ENCODE results near the gene RGS6.

Gene RGS6

DNA sequence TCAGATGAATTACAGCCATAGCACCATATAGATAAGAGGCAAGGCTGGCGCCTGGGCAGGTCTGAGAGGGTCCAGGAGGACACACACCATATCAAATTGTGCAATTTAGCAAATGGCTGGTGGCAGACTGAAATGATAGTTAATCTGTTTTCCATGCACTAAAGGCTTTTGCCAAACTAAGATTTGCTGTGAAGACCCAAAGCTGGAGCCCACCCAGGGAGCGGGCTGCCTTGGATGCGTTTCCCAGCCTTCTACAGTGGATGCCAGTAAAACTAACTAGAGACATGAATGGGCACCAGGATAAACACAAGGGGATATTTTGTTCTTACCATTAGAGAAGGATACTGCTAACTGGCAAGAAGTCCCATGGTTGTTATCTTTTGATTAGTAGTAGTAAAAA is 486.6 kb downstream of the RGS6 start:
- no peak for DNase-seq

DNA sequence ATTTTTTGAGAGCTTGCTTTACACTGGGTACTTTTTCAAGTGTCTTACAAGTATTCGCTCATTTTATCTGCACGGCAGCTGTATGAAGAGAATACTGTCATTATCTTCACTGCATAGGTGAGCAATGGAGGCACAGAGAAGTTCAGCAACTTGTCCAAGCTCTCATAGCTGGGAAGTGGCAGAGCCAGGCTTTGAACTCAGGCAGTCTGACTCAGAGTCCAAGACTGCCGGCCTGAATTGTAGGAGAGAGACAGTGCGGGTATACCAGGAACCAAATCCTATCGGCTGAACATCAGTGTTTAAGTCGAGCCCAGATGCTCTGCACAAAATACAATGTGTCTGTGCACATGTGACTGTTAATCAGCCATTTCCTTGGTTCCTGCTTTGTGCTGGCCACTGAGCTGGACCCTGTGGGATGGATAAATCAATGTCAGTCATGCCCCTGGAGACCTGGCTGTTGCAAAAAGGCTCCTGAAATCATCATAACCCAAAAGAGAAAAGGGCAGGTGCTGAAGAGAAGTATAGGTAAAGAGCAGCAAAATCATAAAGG is 487.1 kb downstream of the RGS6 start:
- no peak for DNase-seq

DNA sequence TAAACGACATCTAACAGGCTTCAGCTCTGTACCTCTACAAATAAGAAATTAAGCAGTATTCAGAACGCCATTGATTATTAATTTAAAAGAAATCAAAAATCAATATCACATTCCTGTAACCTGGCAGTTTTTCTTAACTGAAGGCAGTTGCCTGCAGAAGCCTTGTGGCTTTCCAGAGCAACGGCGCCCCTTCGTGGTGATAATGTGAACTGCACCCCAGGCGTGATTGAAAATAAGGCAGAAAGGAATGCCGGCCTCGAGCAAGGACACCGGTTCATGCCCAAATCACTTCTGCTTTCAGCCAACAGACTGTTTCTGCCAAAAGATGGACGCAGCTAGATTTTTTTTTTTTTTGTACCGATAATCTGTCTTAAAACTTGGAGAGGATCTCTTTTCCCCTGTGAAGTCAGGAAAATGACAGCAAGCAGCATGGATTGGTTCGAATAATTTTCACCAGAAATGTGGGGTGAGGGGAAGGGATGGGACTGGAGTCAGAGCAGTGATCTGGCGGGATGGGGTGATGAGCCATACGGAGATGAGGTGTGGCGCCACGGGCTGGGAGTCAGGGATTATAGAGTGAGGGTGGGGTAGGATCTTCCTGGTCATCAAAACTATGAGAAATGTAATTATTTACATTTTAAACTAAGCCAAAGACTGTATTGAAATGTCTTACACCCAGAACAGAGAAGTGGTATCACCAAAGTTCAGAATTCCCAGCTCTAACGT is 488.7 kb downstream of the RGS6 start:
- DNase-seq = peak; percentile 86 to 88

DNA sequence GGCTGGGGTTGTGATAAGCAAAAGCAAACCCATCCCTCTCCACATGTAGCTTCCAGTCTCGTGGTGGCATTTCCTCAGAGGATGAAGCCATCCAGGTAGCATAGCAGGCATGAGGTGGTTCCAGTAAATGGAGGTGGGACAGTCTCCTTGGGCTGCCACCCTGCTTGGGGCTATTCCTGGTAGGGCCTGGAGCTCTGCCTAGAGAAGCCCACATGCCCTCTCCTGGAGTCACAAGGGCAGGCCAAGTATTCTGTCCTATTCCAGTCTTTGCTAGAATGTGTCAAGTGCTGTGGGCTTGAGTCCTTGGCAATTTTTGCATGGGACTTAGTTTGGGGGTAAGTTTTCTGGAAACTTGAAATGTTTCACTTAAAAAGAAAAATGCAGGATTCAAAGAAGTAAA is 491.7 kb downstream of the RGS6 start:
- no peak for DNase-seq

DNA sequence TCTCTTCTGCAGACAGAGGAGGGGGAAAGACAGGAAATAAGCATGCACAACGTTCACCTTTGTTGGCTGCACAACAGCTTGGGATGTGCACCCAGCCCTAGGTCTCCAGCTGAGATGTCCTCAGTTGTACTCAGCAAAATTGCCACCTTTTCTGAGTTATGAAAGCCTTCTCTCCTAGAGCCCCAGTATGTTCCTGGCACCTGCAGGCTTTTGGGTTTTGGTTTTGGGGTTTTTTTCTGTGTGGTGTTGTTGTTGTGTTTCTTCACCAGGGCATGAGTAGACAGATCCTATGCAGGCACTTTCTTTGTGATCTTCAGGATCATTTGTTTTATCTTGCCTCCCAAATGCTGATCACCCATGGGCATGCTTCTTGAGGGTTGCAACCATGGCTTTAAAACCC is 498.2 kb downstream of the RGS6 start:
- no peak for DNase-seq

DNA sequence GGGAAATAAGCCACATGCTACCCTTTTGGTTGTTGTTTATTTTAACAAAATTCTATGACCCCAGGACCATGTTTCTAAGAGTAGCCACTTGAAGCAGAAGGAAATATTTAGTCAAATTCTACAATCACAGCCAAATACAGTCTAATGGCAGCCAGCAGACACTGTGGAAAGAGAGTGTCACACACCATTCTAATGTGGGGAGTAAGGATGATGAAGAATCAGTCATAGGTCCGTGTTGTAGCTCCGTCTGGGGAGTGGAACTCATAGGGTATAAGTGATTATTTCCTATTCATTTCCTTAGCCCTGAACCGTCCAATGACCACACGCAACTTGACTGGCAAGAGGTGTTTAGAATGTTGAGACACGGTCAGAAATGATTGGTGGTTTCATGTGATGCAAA is 500.5 kb downstream of the RGS6 start:
- DNase-seq = no peak

DNA sequence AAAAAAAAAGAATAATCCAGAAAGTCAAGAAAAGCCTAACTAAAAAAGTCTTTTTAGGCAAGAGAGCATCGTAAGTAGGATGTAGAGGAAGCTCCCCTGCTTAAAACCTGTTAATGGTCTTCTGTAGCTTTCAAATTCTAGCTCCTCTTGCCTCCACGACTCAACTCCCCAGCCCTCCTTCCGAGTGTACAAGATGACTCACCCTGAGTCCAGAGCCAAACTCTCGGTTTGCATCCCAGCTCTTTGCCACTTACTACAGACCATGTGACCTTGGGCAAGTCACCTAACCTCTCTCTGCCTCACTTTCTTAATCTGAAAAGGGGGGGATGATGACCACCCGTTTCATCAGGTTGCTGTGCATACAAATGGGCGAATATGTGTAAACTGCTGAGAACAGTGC is 501.3 kb downstream of the RGS6 start:
- DNase-seq = no peak

DNA sequence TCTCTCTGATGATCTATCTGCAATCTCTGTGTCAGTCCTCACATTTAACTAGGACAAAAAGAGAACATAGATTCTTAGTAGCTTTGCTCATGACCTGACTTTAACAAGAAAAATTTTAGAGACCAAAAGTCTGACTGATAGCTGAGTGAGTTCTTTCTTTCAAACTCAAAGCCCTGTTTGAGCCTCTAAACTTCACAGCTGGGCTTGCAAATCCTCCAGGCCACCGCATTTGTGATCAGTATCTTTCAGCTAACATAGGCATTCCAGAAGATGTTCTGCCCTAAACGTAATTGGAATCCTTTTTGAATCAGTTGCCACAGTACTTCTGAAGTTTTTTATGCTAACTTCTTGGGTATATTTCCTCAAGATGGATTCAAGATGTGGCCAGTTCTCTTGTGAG is 502.6 kb downstream of the RGS6 start:
- DNase-seq = no peak

DNA sequence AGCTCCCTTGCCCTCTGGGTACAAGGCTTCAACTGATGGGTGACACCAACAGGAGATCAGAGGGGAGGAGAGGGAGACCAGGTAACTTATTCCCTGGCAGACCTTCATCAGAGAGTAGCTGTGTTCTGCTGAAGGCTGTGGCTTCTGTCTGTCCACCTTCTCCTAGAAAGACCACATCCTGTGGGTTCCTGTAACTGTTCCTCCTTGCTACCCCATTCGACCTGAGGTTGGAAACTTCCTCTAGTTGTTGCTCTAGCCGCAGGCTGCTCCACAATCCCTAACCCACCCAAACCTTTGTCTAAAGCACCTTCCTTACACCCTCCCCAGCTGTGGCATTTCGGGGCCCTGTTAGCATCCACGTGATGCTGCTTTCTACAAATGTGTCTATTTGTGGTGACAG is 507.5 kb downstream of the RGS6 start:
- peak in 1 of 2 donors; percentile 12 for DNase-seq

DNA sequence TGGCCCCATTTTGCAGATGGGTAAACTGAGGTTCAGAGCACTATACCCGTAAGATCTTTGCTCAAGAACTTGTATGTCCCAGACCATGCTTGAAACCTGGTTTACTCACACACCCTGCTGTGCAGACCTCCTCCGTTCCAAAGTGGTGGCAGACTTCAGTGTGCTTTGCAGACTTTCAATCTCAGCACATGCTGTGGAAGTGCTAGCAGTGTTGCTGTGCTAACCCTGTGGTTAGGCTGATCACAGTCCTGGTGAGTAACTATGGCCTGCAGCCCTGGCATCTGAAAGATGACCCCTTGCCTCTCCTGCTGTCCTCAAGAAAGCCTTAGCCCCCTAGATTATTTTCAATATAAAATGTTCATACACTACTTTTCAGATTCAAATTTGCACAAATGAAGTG is 511.0 kb downstream of the RGS6 start:
- DNase-seq = no peak

DNA sequence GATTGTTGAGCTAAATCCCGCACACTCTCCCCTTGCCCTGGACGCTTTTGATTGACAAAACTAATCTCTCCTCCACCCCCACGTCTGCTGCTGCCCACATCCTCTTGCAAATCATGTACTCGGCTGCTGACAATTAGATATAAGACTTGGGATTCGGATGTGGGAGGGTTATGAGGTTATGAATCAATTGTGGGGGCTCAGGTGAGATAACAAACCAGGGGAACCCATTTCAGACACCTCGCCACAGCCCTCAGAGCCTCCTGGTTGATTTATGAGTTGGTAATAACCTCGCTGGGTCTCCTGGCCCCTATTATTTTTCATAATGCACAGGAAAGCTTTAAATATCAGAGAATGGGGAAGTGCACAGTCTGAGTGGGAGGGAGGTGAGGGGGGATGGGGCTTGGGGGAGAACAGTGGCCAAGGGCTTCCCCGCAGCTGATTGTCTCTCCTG is 511.8 kb downstream of the RGS6 start:
- DNase-seq = peak; percentile 10 to 15

DNA sequence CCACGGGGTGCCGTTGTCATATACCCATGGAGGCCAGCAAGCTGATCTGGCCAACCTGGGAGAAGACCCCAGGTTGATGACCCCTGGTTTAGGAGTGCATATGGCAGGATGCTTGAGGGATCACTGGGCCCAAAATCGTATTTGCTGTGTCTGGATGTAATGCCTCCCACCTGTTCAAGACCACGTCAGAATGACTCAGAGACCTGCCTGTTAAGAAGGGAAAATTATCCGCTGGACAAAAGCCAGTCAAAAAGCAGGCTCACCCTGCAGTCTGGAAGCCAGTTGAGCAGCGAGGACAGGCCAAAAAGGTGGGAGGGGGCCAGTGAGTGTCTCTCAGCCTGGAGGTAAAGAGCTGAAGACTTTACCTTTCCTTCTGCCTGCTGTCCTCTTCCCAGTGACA is 512.5 kb downstream of the RGS6 start:
- DNase-seq = no peak

DNA sequence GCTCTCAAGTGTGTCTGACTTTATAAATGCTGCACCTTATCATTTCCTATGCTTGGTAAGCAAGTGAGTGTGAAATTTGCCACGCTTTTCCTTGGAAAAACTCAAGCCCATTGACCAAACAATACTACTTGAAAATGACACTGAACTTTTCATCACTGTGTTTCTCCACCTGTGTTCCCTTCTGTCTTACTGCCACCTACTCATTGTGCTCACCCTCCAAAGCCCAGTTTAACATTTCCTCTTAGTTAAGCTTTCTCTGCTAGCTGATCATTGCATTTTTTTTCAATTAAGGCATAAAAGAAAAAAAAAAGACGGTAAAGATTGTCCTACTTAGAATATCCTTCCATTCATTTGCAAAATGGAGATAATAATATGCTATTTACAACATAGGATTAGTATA is 516.0 kb downstream of the RGS6 start:
- no peak for DNase-seq

DNA sequence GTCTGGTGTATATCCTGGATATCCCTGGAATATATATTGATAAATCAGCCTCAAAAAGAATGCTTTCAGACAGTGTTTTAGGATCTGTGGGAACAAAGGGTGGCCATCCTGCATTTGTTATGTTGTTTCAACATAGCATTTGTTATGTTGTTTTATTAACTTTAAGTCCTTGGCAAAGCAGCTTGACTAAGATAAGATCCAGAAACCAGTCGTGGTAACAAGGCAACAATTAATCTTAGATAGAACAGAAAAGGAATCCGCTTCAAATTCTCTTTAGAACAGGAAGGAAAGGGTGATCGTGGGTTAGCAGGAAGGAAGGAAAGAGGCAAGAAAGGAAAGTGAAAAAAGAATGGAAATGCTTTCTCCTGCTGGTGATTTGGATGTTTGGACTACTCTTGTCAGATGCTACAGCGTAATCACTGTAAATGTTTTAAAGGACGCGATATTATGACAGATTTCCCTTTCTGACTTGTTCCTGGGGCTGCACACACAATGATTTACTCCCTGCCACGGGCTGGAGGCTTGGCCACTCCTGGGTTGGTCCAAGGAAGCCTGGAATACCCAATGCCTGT is 518.3 kb downstream of the RGS6 start:
- DNase-seq = no peak

DNA sequence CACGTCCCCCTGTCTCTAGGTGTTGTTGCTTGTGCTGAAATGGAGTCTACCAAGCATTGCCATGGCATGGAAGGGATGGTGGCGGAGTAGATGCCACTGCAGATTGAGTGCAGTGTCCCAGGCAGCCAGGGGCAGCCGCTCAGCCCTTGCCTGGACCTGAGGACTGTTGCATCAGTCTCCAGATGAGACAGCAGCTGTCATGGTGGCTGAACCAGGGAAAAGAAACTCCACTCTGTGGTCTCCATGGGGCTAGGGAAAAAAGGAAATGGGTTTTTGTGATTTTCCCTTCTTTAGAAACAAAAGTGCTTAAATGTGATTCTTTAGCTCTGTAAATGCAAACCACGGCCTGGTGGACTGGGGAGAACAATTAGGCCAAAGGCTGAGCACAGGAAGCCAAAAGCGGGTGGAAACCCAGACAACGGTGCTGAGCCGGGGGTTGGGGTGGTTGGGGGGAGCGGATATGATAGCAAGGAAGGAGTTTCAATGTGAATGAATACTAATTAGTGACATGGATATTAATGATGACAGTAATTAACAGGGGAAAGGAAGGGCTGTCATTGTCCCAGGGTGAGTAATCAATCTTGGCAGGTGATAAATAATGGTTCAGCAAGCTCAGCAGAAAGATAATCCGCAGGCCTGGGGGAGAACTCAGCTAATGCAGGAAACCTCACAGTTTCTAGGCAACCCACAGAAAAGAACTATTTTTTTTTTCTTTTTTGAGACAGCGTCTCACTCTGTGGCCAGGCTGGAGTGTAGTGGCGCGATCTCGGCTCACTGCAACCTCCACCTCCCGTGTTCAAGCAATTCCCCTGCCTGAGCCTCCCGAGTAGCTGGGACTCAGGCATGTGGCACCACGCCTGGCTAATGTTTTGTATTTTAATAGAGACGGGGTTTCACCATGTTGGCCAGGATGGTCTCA is 519.1 kb downstream of the RGS6 start:
- DNase-seq = peak; percentile 12 to 17

DNA sequence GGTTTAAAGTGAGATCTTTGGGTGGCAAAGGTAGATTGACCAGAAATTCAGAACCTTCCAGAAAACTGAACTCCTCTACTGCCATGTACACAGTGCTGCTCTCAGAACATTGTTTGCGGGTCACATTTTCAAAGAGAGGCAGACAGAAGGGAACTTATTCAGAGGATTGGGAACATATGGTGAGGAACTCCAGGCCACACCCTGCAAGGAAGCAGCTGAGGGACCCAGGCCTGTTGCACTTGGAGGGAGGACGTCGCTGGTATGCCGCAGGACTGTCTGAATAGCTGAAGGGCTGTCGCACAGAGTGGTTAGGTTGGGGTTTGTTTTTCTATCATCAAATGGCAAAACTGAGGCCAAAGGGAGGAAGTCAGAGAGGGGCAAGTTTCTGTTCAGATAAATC is 520.5 kb downstream of the RGS6 start:
- no peak for DNase-seq

DNA sequence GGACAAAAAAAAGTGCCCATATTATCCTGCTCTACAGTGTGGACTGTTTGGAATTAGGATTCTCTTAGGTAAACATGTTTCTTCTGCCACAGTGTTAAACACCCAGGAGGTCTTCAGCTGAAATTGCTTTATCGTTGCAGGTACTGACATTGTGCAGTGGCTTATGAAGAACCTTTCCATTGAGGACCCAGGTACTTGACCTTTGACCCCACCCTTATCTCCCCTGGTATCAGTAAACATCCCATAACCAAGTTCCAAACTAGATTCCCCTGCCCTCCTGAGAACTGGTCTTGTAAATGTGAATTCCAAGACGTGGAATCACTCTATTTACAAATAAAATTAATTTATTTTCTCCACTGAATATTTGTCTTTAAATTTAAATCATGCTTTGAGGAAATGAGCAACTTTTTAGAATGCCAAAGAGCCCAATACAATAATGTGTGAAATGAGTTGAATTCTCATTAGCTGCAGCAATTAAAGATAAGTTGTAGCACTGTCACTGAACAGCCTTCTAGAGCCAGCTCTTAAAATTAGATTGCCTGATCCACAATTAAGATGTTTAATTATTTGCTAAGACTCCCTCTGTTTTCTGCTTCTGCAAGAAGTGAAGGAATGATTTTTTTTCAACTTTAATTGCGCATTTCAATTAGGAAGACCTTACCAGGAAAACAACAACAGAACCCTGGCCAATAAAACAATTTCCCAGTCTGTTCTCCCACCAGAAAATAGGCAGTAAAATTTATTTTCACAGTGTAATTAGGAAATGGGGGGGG is 522.3 kb downstream of the RGS6 start:
- DNase-seq = no peak

DNA sequence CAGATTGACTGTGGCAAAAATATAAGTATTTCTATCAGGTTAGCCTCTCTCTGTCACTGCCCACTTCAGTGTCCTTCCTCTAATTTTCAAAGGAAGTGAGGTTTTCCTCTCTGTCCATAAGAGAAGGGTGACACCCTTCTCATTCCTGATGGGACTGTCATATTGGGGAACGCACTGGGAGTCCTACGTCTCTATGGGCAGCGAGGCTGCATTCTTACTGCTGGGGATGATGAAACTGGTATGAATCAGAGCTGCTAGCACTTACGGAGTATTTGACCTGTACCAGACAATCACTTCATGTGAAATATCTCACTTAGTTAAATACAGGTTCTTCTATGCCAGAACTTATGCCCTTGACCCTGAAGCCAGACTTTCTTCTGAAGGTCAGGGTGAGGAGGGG is 525.4 kb downstream of the RGS6 start:
- DNase-seq = no peak

DNA sequence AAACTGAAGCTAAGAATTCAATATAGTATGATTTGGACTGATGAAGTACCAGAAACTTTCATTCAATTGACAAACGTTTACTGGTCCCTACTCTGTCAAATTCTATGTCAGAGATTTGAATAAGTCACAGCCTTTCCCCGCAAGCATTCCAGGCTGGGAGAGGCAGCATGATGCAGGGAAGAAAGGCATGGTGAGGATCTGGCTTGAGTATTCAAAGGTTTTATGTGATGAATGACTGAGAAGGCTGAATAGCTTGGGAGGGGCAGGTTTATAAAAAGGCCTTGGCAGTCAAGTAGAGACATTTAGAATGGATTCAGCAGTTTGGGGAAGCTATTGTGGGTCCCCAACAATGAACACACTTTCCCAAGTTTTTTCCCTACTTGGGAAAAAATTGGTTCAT is 529.8 kb downstream of the RGS6 start:
- no peak for DNase-seq

DNA sequence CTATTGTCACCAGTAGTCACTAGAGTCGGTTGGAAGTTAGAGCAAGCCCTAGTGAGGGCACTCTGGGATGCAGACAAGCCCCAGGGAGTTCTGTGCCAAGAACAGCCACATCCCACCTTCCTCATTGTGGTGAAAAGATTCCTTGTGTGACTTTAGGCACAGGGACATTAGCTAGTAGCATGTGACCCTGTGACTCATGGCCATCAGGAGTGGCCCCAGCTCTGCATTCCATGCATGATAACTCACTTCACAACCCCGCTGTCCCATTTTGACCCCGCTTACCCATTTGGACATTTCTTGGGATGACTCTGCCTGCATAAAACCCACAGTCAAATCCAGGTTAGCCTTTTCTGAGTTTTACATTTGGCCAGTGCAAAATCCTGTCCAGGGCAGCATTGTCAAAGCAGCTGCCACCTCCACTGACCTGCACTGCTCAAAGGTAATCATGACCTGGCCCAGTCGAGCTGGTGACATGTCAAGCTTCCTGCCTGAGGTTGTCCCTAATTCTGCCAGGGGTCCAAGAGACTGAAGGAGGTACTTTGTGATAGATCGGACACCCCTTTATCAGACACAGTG is 531.1 kb downstream of the RGS6 start:
- no peak for DNase-seq

DNA sequence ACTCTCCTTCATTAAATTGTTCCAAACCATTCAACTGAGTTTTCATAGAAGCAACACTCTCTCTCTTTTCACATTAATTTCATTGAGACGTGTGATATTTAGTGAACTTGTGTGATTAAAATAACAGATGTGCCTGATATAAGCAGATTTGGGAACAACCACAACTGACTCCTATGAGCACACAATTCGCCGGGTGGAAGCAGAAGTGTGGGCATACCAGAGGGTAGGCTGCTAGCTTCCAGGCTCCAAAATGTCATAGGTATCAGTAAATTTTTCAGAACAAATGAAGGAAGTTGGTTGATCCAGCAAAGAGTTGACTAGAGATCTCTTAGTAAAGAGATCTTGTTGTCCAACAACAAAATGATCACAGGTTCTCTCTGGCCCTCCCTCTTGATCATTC is 532.0 kb downstream of the RGS6 start:
- no peak for DNase-seq

DNA sequence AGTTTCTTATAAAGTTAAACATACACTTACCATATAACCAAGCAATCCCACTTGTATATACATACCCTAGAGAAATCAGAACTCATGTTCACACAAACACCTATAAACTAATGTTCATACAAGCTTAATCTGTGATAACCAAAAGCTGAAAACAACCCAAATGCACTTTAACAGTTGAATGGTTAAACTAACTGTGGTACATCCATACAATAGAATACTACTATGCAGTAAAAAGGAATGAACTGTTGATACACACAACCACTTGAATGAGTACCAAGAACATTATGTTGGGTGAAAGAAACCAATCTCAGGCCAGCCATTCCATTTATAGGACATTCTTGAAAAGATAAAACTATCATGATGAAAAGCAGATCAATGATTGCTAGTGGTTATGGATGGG is 534.1 kb downstream of the RGS6 start:
- no peak for DNase-seq

All from stimulated activated CD4-positive, alpha-beta T cell treated with anti-CD3 and anti-CD28 coated beads, Interleukin-2, amount 100 ng/mL, for 48 hours (primary cell).